22Rv1 (cell line): Measurements from ENCODE around the gene EXOC3L1.
A peak's percentile ranks its signal among the peaks of the same experiment; 100 is the strongest.

Experiments
- CTCF ChIP-seq: fragments of 450-650 bp; IDR thresholded peaks from 2 replicates; pipeline ENCODE4 v1.5.1; 2017; ENCODE audit warnings: mild to moderate bottlenecking
- ZFX ChIP-seq: fragments of 450-650 bp; IDR thresholded peaks from 2 replicates; pipeline ENCODE4 v1.6.1; 2017; ENCODE audit warnings: antibody characterized with exemption, borderline replicate concordance

GRCh38 chr16:67169642-67170167, 20.2 kb downstream of the EXOC3L1 start:
- TF ChIP-seq CTCF: peak; percentile 75
- no peak for TF ChIP-seq ZFX
